HFF-Myc (cell line): ENCODE results near the gene RAET1G.
"Not testable (repeated sequence)": the region's sequence is repeated elsewhere in the genome, so short reads cannot be mapped to it uniquely, and the experiment has no call there.

Source experiments
- DNase-seq: peaks from one replicate; pipeline ENCODE4 v3.0.0-alpha.2; 2011; ENCODE audit warnings: low read depth; ENCODE audit errors: extremely low read depth
- H3K4me3 ChIP-seq: replicated peaks from 2 replicates; pipeline ENCODE4 v1.5.1; 2011; ENCODE audit warnings: low read depth, mild to moderate bottlenecking, control low read depth, low read length
- CTCF ChIP-seq: IDR thresholded peaks from 2 replicates; pipeline ENCODE4 v1.5.1; 2012; ENCODE audit warnings: mild to moderate bottlenecking, low read depth, low read length, control low read depth; ENCODE audit errors: missing control alignments

The RAET1G gene

GRCh38 chr6:149924206-149924932, 1.4 kb upstream of the RAET1G start:
- no peak overlapping the region for H3K4me3 ChIP-seq
- DNase-seq: no peak
- TF ChIP-seq CTCF: no peak

GRCh38 chr6:149923327-149923986, 536 bp upstream of the RAET1G start:
- DNase-seq: no peak
- H3K4me3 ChIP-seq: peak overlapping the region; percentile 57
- no peak for TF ChIP-seq CTCF

GRCh38 chr6:149922091-149922490, 830 bp downstream of the RAET1G start:
- peak overlapping the region; percentile 57; the same call in 1 of the 2 replicates for H3K4me3 ChIP-seq
- not testable (repeated sequence) for DNase-seq

GRCh38 chr6:149921361-149921760, 1.6 kb downstream of the RAET1G start:
- no peak for DNase-seq
- TF ChIP-seq CTCF: no peak
- H3K4me3 ChIP-seq: no peak overlapping the region

GRCh38 chr6:149919834-149920225, 3.1 kb downstream of the RAET1G start:
- no peak for TF ChIP-seq CTCF
- no peak overlapping the region for H3K4me3 ChIP-seq
- DNase-seq: no peak

- not testable (repeated sequence) for DNase-seq, H3K4me3 ChIP-seq
These were observed 3.6 kb downstream of the RAET1G start for GRCh38 chr6:149919126-149919833.

GRCh38 chr6:149918151-149918905, 4.6 kb downstream of the RAET1G start:
- DNase-seq: no peak
- H3K4me3 ChIP-seq: no peak overlapping the region
- TF ChIP-seq CTCF: no peak
